Muscle of leg (tissue), 11 donors: ENCODE data around the gene KCNJ9. TPM values are rescaled to one million over a fixed set of nuclear protein-coding genes. Genes with fewer than 3 reads are reported as not detected.

Source experiments
- DNase-seq: peaks from one replicate; pipeline ENCODE4 v3.0.0; 2013
- H3K27ac ChIP-seq: one replicate; pipeline ENCODE4 v1.5.1; 2013; ENCODE audit warnings: mild to moderate bottlenecking, low read length, control low read depth
- H3K27me3 ChIP-seq: one replicate; pipeline ENCODE4 v1.6.1; 2013; ENCODE audit warnings: low read length; ENCODE audit not compliant: control insufficient read depth, insufficient read depth
- H3K36me3 ChIP-seq: one replicate; pipeline ENCODE4 v1.6.1; 2013; ENCODE audit warnings: low read length; ENCODE audit not compliant: control insufficient read depth, insufficient read depth
- H3K4me1 ChIP-seq: one replicate; pipeline ENCODE4 v1.6.1; 2013; ENCODE audit warnings: low read length; ENCODE audit not compliant: control insufficient read depth, insufficient read depth
- H3K4me3 ChIP-seq: one replicate; pipeline ENCODE4 v1.5.1; 2013; ENCODE audit warnings: low read length, control low read depth
- H3K9me3 ChIP-seq: replicated peaks from 2 replicates; pipeline ENCODE4 v1.6.1; 2013; ENCODE audit warnings: low read depth, low read length; ENCODE audit not compliant: control insufficient read depth
- WGBS: methylation state at CpG from one replicate; pipeline ENCODE4 v1.1.5; 2013; ENCODE audit warnings: missing lambda C conversion rate; ENCODE audit not compliant: insufficient coverage; 5-methylcytosine and 5-hydroxymethylcytosine counted together
- polyA plus RNA-seq, 8 donors: library from polyadenylated mRNA; unstranded; fragments of 120-200 nt; gene quantifications; one replicate each; pipeline versions ENCODE4 v1.2.1 to v1.2.3, GENCODE V29; 2013; ENCODE audit warnings: inconsistent platforms in 1 of 8, low replicate concordance in 1 of 8; ENCODE audit not compliant: insufficient read length in 8 of 8, insufficient read depth in 1 of 8
- total RNA-seq: library from RNA; stranded (reverse); fragments of 120-200 nt; gene quantifications from one replicate; pipeline ENCODE4 v1.2.4, GENCODE V29; 2013

Gene KCNJ9
- total and polyA plus RNA-seq, 9 donors = 0.04 to 0.16 (median 0.09) TPM; not detected in 1

- Histone ChIP-seq H3K4me3 (no peak overlapping the region), H3K36me3 (no peaks in the 10 kb centered on the region), H3K9me3 (no peaks in the 10 kb centered on the region), H3K27ac (no peak overlapping the region), H3K4me1 (peaks cover 10% of the 10 kb centered on the region), H3K27me3 (peaks cover 25% of the 10 kb centered on the region)
- DNase-seq = no peak
Measured at GRCh38 chr1:160077486-160077885, 3.9 kb upstream of the KCNJ9 start.

- Histone ChIP-seq H3K9me3 (no peaks in the 10 kb centered on the region), H3K4me1 (peaks cover 10% of the 10 kb centered on the region), H3K27ac (peak overlapping the region; percentile 13), H3K36me3 (no peaks in the 10 kb centered on the region), H3K4me3 (no peak overlapping the region), H3K27me3 (peaks cover 37% of the 10 kb centered on the region)
- 25% methylated on average over 6 of the region's 8 CpGs for WGBS
- peak; percentile 82 for DNase-seq
Measured at GRCh38 chr1:160078512-160079195, 2.7 kb upstream of the KCNJ9 start.

DNA sequence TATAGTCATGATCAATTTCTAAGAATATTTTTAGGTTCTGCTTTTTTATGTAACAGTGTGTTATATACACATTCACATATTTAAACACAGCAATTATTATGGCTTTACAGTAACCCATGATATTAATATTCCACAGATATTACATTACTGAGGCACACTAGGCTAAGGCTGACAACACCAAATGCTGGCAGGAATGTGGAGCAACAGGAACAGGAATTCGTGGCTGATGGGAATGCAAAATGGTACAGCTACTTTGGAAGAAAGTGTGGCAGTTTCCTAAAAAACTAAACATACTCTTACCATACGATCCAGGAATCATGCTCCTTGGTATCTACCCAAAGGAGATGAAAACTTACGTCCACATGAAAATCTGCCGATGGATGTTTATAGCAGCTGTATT lies 1.9 kb upstream of the KCNJ9 start:
- Histone ChIP-seq H3K27ac (no peak overlapping the region), H3K27me3 (peaks cover 45% of the 10 kb centered on the region), H3K4me1 (peaks cover 15% of the 10 kb centered on the region), H3K4me3 (no peak overlapping the region), H3K9me3 (no peaks in the 10 kb centered on the region), H3K36me3 (no peaks in the 10 kb centered on the region)
- whole genome bisulfite sequencing = no CpG with 5 or more reads among the region's 4 CpGs
- DNase-seq = no peak

DNA sequence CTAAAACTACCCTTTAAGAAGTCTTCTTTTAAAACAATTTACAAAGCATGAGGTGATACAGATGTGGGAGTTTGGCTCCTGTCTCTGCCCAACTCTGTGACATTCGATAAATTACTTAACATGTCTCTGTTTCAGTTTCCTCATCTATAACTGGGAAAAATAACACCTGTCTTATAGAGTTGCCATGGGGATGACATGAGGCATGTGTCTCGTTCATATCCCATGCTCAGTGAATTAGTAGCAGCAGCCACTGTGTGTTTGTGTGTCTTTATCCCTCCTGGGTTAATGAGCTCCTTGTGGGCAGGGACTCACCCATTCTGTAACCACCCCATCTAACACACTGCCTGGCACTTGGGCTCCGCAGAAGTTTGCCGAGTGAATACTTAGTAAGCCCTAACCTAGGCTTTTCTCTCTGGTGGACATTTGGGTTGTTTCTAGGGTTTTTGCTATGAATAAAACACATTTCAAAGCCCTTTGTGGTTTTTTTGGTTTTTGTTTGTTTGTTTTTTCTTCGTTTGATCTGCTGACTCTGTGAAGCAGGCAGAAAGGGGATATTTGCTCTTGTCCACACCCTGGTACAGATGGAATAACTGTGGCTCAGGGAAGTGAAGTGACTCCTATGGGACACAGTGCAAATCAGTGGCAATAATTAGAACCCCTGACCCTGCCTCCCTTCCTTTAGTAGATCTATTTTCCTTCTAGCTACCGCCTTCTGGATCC lies 797 bp upstream of the KCNJ9 start:
- Histone ChIP-seq H3K27me3 (peaks cover 47% of the 10 kb centered on the region), H3K4me1 (peaks cover 15% of the 10 kb centered on the region), H3K9me3 (no peaks in the 10 kb centered on the region), H3K36me3 (no peaks in the 10 kb centered on the region), H3K4me3 (no peak overlapping the region), H3K27ac (no peak overlapping the region)
- DNase-seq = no peak
- WGBS = no CpG with 5 or more reads among the region's 6 CpGs

GRCh38 chr1:160082487-160082886 lies 1.1 kb downstream of the KCNJ9 start:
- no peak for DNase-seq
- H3K4me3 ChIP-seq = no peak overlapping the region
- H3K36me3 ChIP-seq = no peaks in the 10 kb centered on the region
- peaks cover 44% of the 10 kb centered on the region for H3K27me3 ChIP-seq
- WGBS = no CpG with 5 or more reads among the region's 2 CpGs
- H3K4me1 ChIP-seq = peaks cover 23% of the 10 kb centered on the region
- H3K27ac ChIP-seq = no peak overlapping the region
- no peaks in the 10 kb centered on the region for H3K9me3 ChIP-seq

GRCh38 chr1:160082926-160083325 lies 1.6 kb downstream of the KCNJ9 start:
- DNase-seq = no peak
- Histone ChIP-seq H3K36me3 (peaks cover 2% of the 10 kb centered on the region), H3K27me3 (peaks cover 44% of the 10 kb centered on the region), H3K4me1 (peaks cover 22% of the 10 kb centered on the region), H3K9me3 (no peaks in the 10 kb centered on the region), H3K27ac (no peak overlapping the region), H3K4me3 (no peak overlapping the region)
- 57% methylated on average over 3 of the region's 3 CpGs for WGBS

GRCh38 chr1:160083968-160084770 lies 2.8 kb downstream of the KCNJ9 start:
- Histone ChIP-seq H3K27me3 (peaks cover 40% of the 10 kb centered on the region), H3K27ac (no peak overlapping the region), H3K4me3 (peak overlapping the region; percentile 26), H3K36me3 (peaks cover 8% of the 10 kb centered on the region), H3K9me3 (no peaks in the 10 kb centered on the region), H3K4me1 (peaks cover 13% of the 10 kb centered on the region)
- DNase-seq = peak; percentile 60
- 20% methylated on average over 96 of the region's 96 CpGs for WGBS

DNA sequence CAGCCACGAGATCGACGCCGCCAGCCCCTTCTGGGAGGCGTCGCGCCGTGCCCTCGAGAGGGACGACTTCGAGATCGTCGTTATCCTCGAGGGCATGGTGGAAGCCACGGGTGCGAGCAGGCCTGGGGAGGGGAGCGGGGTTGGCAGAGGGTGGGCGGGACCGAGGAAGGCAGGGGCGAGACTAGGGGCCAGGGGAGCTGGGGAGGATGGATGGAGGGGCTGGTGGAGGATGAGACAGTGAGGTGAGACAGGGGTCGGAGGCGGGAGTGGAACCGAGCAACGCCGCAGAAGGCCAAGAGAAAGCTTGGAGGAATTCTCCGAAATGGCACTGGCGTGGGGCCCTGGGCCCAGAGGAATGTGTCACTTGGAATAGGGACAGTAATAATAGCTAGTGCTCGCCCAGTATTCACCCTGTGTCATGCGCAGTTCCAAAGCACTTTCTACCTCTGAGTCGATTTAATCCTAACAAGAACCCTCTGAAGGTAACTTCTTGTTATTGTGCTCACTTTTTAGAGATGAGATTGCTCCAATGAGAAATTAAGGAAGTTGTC lies 3.5 kb downstream of the KCNJ9 start:
- DNase-seq = no peak
- Histone ChIP-seq H3K9me3 (no peaks in the 10 kb centered on the region), H3K4me1 (peaks cover 13% of the 10 kb centered on the region), H3K27me3 (peaks cover 40% of the 10 kb centered on the region), H3K27ac (no peak overlapping the region), H3K4me3 (no peak overlapping the region), H3K36me3 (peaks cover 9% of the 10 kb centered on the region)
- WGBS = 83% methylated on average over 26 of the region's 30 CpGs

DNA sequence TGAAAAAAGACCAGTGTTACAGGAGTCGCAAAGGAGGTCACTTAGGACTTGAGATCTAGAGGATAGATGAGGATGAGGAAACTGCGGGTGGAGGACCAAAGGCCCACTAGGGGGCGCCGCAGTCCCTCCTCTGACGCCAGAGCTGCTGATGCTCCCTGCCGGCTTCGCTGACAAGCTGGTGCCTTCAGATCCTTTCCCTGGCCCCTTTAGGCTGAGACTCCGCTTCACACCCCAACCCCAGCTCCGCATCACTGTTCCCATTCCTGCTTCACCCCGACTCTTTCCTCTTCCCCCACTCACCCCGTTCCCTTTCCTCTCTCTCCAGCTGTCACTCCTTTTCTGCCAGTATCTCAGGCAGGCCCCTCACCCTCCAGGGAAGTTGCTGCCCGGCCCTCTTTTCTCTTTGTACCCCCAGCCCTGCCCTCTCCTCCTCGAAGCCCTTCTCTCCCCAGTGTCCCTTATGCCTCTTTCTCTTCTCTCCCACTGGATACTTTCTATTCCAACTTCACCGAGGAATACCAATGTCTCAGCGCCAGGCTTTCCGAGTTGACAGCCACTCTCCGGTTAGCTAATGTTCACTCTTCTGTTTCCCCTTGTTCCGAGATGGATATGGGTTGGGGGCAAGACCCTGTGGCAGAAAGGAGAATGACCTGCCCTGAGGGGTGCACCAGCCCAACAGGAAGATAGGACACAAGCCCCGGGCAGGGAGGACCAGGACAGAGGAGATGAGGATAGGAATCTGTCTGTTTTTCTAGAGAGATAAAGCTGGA lies 4.5 kb downstream of the KCNJ9 start:
- Histone ChIP-seq H3K9me3 (no peaks in the 10 kb centered on the region), H3K27ac (peak overlapping the region; percentile 89), H3K4me1 (peaks cover 13% of the 10 kb centered on the region), H3K4me3 (no peak overlapping the region), H3K27me3 (peaks cover 36% of the 10 kb centered on the region), H3K36me3 (peaks cover 13% of the 10 kb centered on the region)
- WGBS = 20% methylated on average over 14 of the region's 19 CpGs
- DNase-seq = peak; percentile 85
